Right atrium auricular region (tissue), 2 donors: ENCODE measurements around the gene KCNN2. TPM values are rescaled to one million over a fixed set of nuclear protein-coding genes. Genes with fewer than 3 reads are reported as not detected.

Experiments used
- DNase-seq: peaks from one replicate; pipeline ENCODE4 v3.0.0-alpha.2; 2019; ENCODE audit warnings: low spot score
- H3K27ac ChIP-seq, 2 donors: fragments of 200-600 bp; sonication (generic); 1 replicate in 1 of 2; 2 replicates in 1 of 2; pipeline ENCODE4 v1.5.1; 2016 to 2019
- H3K27me3 ChIP-seq, 2 donors: fragments of 200-600 bp; sonication (generic); one replicate each; pipeline versions ENCODE4 v1.5.1 to v1.6.0; 2017 to 2019
- H3K36me3 ChIP-seq: fragments of 200-600 bp; sonication (generic); one replicate; pipeline ENCODE4 v1.5.1; 2016
- H3K4me1 ChIP-seq, 2 donors: fragments of 200-600 bp; sonication (generic); one replicate each; pipeline versions ENCODE4 v1.5.1 to v1.6.0; 2017 to 2019
- H3K4me3 ChIP-seq, 2 donors: fragments of 200-600 bp; sonication (generic); 1 replicate in 1 of 2; 2 replicates in 1 of 2; pipeline ENCODE4 v1.5.1; 2017 to 2019; ENCODE audit warnings: mild to moderate bottlenecking in 1 of 2, moderate library complexity in 1 of 2
- H3K9me3 ChIP-seq, 2 donors: fragments of 200-600 bp; sonication (generic); one replicate each; pipeline ENCODE4 v1.5.1; 2019
- total RNA-seq, 2 donors: library from RNA; depleted of rRNA; stranded (reverse); fragments of >200 nt; gene quantifications; one replicate each; pipeline ENCODE4 v1.1.0, GENCODE V29; 2016
- TF ChIP-seq, protein P1 (sequence below), 2 donors: fragments of 200-600 bp; sonication (generic); IDR thresholded peaks; one replicate each; pipeline ENCODE4 v1.5.1; 2019; ENCODE audit warnings: antibody characterized with exemption in 2 of 2

Gene KCNN2
- total RNA-seq, 2 donors from 2014 or later: 12.6 to 22.4 TPM

DNA sequence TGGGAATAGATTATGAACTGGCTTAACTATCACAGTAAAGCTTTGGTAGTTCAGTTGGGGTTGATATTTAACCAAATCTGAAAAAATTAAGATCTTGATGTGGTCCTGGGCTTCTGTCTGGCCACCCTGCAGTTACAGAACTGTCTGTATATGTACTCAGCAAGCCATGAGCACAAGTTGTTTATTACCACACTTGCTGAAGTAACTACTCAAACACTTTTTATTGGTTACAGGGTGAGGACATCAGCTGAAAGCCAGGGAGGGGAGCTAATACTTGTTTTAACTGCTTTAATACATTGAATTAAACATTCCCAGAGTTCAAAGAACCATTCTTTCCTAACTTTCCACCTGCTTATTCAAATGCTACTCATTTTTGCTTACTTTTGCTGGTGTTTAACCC lies 29.4 kb upstream of the KCNN2 start:
- Histone ChIP-seq H3K27ac (no peak overlapping the region), H3K27me3 (no peaks in the 10 kb centered on the region), H3K4me3 (no peak overlapping the region), H3K4me1 (no peaks in the 10 kb centered on the region), H3K9me3 (no peaks in the 10 kb centered on the region), H3K36me3 (no peaks in the 10 kb centered on the region)
- DNase-seq: no peak
- TF ChIP-seq, protein P1, sequence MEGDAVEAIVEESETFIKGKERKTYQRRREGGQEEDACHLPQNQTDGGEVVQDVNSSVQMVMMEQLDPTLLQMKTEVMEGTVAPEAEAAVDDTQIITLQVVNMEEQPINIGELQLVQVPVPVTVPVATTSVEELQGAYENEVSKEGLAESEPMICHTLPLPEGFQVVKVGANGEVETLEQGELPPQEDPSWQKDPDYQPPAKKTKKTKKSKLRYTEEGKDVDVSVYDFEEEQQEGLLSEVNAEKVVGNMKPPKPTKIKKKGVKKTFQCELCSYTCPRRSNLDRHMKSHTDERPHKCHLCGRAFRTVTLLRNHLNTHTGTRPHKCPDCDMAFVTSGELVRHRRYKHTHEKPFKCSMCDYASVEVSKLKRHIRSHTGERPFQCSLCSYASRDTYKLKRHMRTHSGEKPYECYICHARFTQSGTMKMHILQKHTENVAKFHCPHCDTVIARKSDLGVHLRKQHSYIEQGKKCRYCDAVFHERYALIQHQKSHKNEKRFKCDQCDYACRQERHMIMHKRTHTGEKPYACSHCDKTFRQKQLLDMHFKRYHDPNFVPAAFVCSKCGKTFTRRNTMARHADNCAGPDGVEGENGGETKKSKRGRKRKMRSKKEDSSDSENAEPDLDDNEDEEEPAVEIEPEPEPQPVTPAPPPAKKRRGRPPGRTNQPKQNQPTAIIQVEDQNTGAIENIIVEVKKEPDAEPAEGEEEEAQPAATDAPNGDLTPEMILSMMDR (IDR thresholded peaks at IDR 0.05): no peak

DNA sequence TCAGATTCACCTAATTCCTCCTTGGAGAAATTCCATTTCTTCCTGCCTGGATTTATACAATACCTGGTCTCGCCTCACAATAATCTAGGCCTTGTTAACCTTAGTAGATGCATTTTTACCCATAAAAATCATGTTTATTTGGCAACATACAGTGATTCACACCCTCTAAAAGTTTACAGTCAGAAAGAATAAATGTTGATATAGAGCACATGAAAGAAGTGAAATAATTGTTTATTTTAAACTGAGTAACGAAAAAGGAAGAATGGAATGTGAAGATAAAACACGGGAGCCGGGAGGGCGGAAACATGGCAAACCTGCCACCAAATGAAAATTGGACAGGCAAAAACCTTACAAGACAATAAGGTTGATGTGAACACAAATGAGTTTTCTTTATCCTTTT lies 28.9 kb upstream of the KCNN2 start:
- TF ChIP-seq, protein P1 (IDR thresholded peaks at IDR 0.05): no peak
- Histone ChIP-seq H3K36me3 (no peaks in the 10 kb centered on the region), H3K27me3 (no peaks in the 10 kb centered on the region), H3K4me1 (no peaks in the 10 kb centered on the region), H3K9me3 (no peaks in the 10 kb centered on the region), H3K4me3 (no peak overlapping the region), H3K27ac (no peak overlapping the region)
- no peak for DNase-seq

DNA sequence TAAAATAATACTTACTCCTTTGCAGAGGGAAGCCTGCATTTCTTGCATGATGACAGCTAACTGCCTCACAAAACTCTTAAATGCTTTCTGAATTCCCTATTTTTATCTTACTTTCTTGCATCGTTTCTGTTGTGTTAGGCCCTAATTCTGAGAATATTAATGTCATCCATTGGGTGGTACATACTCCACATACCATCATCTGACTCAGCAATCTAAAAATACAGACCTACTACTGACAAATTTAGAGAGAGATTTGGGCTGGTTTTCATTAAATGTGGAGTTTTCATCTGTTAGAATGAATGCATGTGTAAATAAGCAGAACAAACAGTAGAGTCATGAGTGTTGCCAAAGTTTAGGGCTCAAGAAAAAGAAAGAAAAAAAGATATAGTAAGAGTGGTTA lies 26.5 kb upstream of the KCNN2 start:
- TF ChIP-seq, protein P1 (IDR thresholded peaks at IDR 0.05): no peak
- DNase-seq: no peak
- Histone ChIP-seq H3K9me3 (peaks cover 0 to 6% of the 10 kb centered on the region in 2 donors), H3K4me1 (no peaks in the 10 kb centered on the region), H3K27ac (no peak overlapping the region), H3K4me3 (no peak overlapping the region), H3K36me3 (no peaks in the 10 kb centered on the region), H3K27me3 (no peaks in the 10 kb centered on the region)

DNA sequence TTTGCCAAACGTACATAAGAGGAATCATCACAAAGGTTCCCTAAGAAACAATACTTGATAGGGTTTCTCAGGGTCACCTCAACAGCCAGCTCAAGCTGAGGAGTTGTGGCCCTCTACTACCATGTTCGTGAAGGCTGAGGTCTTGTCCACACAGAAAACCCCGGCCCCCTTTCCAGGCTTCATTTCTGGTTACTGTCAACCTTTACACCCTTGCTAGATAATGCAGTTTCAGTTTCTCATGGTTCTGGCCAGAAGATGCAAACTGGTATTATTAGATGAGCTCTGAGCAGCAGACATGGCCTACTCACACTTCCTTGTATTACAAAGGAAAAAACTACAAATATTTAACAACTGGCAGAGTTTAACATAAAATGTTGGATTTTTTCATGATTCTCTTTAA lies 22.8 kb upstream of the KCNN2 start:
- H3K27ac ChIP-seq: no peak overlapping the region

DNA sequence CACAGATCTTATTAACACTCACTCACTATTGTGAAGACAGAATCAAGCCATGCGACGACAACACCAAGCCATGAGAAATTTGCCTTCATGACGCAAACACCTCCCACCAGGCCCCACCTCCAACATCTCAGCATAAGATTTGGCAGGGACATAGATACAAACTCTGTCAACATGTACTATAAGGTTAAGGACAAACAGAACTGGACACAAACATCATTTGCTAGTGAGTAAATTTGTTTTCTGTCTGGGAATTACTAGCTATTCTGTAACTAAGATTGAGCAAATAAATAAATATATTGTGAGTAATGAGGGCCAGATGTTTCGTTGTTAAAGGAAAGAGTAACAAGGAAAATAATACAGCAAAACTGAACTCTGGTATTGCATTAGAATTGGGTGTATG lies 15.7 kb upstream of the KCNN2 start:
- Histone ChIP-seq H3K36me3 (no peaks in the 10 kb centered on the region), H3K27me3 (no peaks in the 10 kb centered on the region), H3K4me1 (no peaks in the 10 kb centered on the region), H3K9me3 (no peaks in the 10 kb centered on the region), H3K27ac (no peak overlapping the region), H3K4me3 (no peak overlapping the region)
- TF ChIP-seq, protein P1 (IDR thresholded peaks at IDR 0.05): no peak
- no peak for DNase-seq

More for the DNA sequence above, 22.8 kb upstream of the KCNN2 start:
- no peak for DNase-seq
- H3K4me3 ChIP-seq: no peak overlapping the region
- H3K9me3 ChIP-seq: peaks cover 0 to 6% of the 10 kb centered on the region in 2 donors
- no peaks in the 10 kb centered on the region for H3K4me1 ChIP-seq
- TF ChIP-seq, protein P1 (IDR thresholded peaks at IDR 0.05): no peak
- no peaks in the 10 kb centered on the region for H3K36me3 ChIP-seq
- no peaks in the 10 kb centered on the region for H3K27me3 ChIP-seq

DNA sequence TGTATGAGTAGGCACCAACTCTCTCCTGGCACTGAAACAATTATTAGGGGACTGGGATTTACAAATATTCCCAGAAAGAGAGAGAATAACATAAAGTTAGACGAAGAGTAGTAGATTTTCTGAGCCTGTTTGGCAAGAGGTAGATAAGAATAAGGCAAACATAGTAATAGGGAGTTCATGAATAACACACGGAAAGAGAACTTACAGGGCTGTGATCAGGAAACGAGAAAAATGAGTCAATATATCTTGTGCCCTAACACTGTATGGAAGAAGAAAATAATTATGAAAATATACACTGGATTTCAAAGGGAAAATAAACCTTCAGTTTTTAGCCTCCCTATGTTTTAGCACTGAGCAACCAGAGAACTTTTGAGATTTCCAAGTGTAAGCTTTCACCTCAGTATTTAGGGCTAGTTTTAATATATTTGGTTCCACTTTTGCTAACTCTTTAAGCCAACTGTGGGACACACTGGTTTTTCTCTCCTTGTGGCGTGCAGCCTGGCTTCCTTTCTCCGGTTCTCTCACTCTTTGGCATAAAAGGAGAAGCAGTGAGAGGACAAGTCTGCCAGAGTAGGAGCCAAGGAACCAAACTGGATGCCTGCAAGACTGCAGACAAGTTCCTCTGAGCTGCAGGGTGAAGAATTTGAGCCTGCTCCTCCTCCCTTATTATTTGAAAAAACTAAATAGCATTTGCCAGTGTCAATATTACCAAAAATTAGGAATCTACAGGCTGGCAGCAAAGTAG lies 6.6 kb upstream of the KCNN2 start:
- TF ChIP-seq, protein P1 (IDR thresholded peaks at IDR 0.05): no peak
- Histone ChIP-seq H3K4me1 (peaks cover 0 to 2% of the 10 kb centered on the region in 2 donors), H3K36me3 (no peaks in the 10 kb centered on the region), H3K9me3 (no peaks in the 10 kb centered on the region), H3K4me3 (no peak overlapping the region), H3K27ac (no peak overlapping the region), H3K27me3 (no peaks in the 10 kb centered on the region)
- no peak for DNase-seq
